NCI-H446 (cell line): ENCODE measurements around the gene SELE.
"Not testable (repeated sequence)": the region's sequence is repeated elsewhere in the genome, so short reads cannot be mapped to it uniquely, and the experiment has no call there.

Experiments
- DNase-seq, 2 experiments: peaks; one replicate each; lab custom pipeline; 2025; lab: John Stamatoyannopoulos, UW

SELE gene

DNA sequence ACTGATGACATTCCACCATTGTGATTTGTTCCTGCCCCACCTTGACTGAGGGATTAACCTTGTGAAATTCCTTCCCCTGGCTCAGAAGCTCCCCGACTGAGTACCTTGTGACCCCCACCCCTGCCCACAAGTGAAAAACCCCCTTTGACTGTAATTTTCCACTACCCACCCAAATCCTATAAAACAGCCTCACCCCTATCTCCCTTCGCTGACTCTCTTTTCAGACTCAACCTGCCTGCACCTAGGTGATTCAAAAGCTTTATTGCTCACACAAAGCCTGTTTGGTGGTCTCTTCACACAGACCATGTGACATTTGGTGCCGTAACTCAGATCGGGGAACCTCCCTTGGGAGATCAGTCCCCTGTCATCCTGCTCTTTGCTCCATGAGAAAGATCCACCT is 50.7 kb downstream of the SELE start:
- not testable (repeated sequence) for DNase-seq

DNA sequence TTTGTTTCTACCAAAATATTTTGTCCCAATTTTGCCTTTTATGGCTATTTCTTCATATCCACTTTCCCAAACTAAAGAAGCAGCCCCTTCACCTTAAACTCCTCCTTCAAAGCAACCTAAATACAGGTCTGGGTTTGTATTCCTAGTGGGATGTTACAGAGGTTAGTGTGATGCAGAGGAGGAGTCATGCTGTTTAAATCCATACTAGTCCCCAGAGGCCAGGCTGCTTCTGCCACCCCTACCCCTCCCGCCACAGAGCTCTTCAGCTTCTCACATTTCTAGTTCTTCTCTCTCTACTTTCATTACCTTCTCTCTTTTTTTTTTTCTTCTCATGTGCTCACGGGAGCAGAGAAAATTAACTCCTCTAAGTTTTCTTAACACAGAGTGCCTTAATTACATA is 51.8 kb downstream of the SELE start:
- no peak for DNase-seq

DNA sequence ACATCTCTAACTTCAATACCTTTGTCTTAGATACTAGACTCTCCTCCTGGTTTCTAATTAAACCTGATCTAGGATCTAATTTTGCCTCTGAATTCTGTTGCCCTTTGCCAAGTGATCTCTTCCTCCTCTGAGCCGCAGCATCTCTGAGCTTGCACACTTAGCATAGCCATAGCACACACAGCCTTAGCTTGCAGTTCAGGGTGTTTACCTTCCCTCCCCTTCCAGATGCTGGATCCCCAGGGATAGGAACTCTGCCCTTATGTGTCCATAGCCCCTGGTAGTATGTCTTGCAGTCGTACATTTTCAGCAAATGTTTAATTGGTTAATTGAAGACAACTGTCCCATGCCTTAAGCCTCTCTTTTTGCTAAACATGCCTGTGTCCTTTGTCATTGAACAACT is 52.7 kb downstream of the SELE start:
- no peak for DNase-seq

DNA sequence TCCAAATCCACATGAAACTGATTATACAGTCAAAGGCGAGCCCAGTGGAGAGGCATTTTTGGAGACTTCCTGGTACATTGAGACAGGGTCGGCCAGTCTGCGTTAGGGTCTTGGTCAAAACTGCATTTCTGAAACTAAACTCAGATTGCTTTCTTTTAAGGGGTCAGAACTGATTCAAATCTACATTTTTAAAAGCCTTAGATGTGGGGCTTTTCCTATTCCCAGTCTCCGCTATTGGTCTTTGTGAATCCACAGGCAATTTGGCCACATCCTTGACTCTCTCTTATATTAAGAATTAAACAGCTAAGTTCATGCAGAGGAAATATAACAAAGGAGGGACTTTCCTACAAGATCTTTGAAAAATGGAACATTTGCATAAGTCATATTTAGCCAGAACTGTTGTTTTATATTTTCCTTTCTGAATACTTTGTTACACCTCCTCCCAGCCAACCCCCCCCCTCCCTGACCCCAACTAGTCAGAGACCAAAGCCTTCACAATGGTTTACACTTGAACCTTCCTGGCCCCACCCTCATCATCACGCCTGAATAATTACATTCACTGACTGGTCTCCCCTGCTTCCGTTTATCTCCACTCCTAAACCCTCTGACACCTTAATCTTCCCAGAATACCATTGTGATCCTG is 53.4 kb downstream of the SELE start:
- no peak for DNase-seq

DNA sequence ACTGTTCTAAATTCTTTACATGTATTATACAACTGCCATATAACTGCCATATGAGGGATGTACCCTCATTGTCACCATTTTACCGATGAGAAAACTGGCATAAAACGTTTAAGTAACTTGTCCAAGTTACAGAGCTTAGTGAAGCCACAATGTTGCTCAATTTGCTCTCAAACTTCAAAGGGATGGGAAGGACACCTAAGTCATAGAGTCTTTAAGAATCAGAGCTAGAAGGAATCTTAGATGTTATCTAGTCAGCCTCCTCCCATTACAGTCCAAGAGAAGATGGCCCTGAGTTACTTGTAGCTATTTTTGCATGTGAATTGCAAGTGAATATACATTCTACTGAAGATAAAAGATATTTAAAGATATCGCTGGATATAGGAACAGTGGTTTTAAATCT is 54.2 kb downstream of the SELE start:
- no peak for DNase-seq

DNA sequence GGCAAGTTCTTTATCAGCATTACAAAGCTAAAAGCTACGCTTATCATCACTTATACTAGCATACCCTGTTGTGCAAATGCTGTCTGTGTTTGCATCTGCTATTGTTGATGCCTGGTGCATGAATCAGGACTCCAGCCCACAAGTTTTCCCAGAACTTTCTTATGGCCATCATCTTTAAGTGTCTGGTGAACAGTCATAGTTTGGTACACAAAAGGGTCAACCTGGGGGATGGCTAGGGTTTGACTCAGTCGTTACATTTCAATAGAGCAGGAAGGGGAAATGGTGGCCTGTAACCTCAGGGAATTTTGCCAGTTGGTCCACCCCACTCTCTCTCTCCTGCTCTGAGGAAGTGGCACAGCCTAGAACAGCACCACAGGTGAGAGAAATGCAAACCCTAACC is 57.9 kb downstream of the SELE start:
- no peak for DNase-seq
